Transverse colon (tissue), 4 donors: ENCODE results near the gene WDFY3. TPM values are rescaled to one million over a fixed set of nuclear protein-coding genes. Genes with fewer than 3 reads are reported as not detected.

Experiments
- DNase-seq: peaks from one replicate; pipeline ENCODE4 v3.0.0-alpha.2; 2019
- H3K27ac ChIP-seq, 4 donors: fragments of 200-600 bp; sonication (generic); 2 replicates each; pipeline ENCODE4 v1.5.1; 2016 to 2018; ENCODE audit warnings: inconsistent platforms in 4 of 4
- H3K27me3 ChIP-seq: fragments of 200-600 bp; sonication (generic); 2 replicates; pipeline ENCODE4 v1.5.1; 2017; ENCODE audit warnings: inconsistent platforms
- H3K36me3 ChIP-seq, 4 donors: fragments of 200-600 bp; sonication (generic); 2 replicates each; pipeline ENCODE4 v1.5.1; 2017 to 2019; ENCODE audit warnings: inconsistent platforms in 4 of 4
- H3K4me1 ChIP-seq, 4 donors: fragments of 200-600 bp; sonication (generic); 2 replicates each; pipeline ENCODE4 v1.5.1; 2017 to 2020; ENCODE audit warnings: inconsistent platforms in 4 of 4
- H3K4me3 ChIP-seq, 4 donors: fragments of 200-600 bp; sonication (generic); 1 replicate in 1 of 4; 2 replicates in 3 of 4; pipeline versions ENCODE4 v1.5.1 to v1.6.1; 2017 to 2019; ENCODE audit warnings: inconsistent platforms in 4 of 4
- H3K9me3 ChIP-seq, 2 donors: fragments of 200-600 bp; sonication (generic); 2 replicates each; pipeline ENCODE4 v1.5.1; 2017 to 2019; ENCODE audit warnings: inconsistent platforms in 2 of 2
- CTCF ChIP-seq, 5 experiments: fragments of 200-600 bp in 3 of 5; fragments of 450-650 bp in 2 of 5; sonication (generic) in 3 of 5; IDR thresholded peaks; 1 replicate in 2 of 5; 2 replicates in 3 of 5; pipeline ENCODE4 v1.5.1; 2016 to 2017; ENCODE audit warnings: antibody characterized with exemption in 5 of 5, inconsistent platforms in 3 of 5, mild to moderate bottlenecking in 2 of 5, moderate library complexity in 1 of 5
- EP300 ChIP-seq: sonication (generic); formaldehyde crosslinking; IDR thresholded peaks from one replicate; pipeline ENCODE4 v1.6.1; 2017; ENCODE audit warnings: antibody characterized with exemption, low read depth
- POLR2A ChIP-seq: fragments of 450-650 bp; IDR thresholded peaks from one replicate; pipeline ENCODE4 v1.6.1; 2016; ENCODE audit warnings: antibody characterized with exemption, mild to moderate bottlenecking, moderate library complexity
- POLR2AphosphoS5 ChIP-seq, 3 donors: sonication (generic); formaldehyde crosslinking; IDR thresholded peaks; one replicate each; pipeline ENCODE4 v1.6.1; 2016; ENCODE audit warnings: antibody characterized with exemption in 3 of 3
- whole genome bisulfite sequencing, 2 donors: methylation state at CpG; one replicate each; pipeline ENCODE4 v1.1.5; 2018; ENCODE audit warnings: low coverage in 1 of 2; 5-methylcytosine and 5-hydroxymethylcytosine counted together
- in situ Hi-C, 4 donors: fragments of 200-750 bp; cut with MboI; loops; one replicate each; pipeline versions ENCODE4 v1.15.0 to v1.15.1; 2017; ENCODE audit warnings: low sequenced_read_pairs in 3 of 4, low pct_ligation_motif_present in 1 of 4, low pct_unique_long_range_greater_than_20kb in 1 of 4
- intact Hi-C: fragments of 100-400 bp; cut with DNase I; formaldehyde crosslinking; loops from one replicate; pipeline ENCODE4 v1.15.1; 2023; ENCODE audit warnings: low total_unique reads
- total RNA-seq, 4 donors: library from RNA; depleted of rRNA; stranded (reverse); fragments of >200 nt; gene quantifications; one replicate each; pipeline ENCODE4 v1.1.0, GENCODE V29; 2016

WDFY3 gene
- total RNA-seq, 4 donors from 2014 or later: 58.8 to 449 (median 69.2) TPM

GRCh38 chr4:84727491-84727890 is 239.0 kb downstream of the WDFY3 start:
- no peak overlapping the region for H3K27ac ChIP-seq
- in situ Hi-C loops: no loop called here
- 68 to 80% methylated on average over 1 of the region's 1 CpG for WGBS, 2 donors

GRCh38 chr4:84726356-84726755 is 240.1 kb downstream of the WDFY3 start:
- Histone ChIP-seq H3K9me3 (no peaks in the 10 kb centered on the region), H3K4me3 (no peak overlapping the region), H3K4me1 (no peaks in the 10 kb centered on the region), H3K27me3 (no peaks in the 10 kb centered on the region), H3K36me3 (peaks cover 0 to 17% (median under 1%) of the 10 kb centered on the region in 4 donors), H3K27ac (no peak overlapping the region)
- in situ Hi-C loops (no loop called here), intact Hi-C loops (no loop called here)
- no peak for DNase-seq
- no peak for TF ChIP-seq POLR2AphosphoS5 (IDR thresholded peaks at IDR 0.05)
- no peak for TF ChIP-seq POLR2A
- TF ChIP-seq EP300: no peak
- no peak for TF ChIP-seq CTCF (IDR thresholded peaks at IDR 0.05)
- 80 to 90% methylated on average over 2 of the region's 2 CpGs for WGBS, 2 donors

More at GRCh38 chr4:84727491-84727890, 239.0 kb downstream of the WDFY3 start:
- DNase-seq: no peak
- TF ChIP-seq EP300: no peak
- no peak for TF ChIP-seq POLR2A
- TF ChIP-seq CTCF (IDR thresholded peaks at IDR 0.05): no peak
- TF ChIP-seq POLR2AphosphoS5 (IDR thresholded peaks at IDR 0.05): no peak
- Histone ChIP-seq H3K4me3 (no peak overlapping the region), H3K36me3 (peaks cover 0 to 10% (median 0%) of the 10 kb centered on the region in 4 donors), H3K27me3 (no peaks in the 10 kb centered on the region), H3K4me1 (no peaks in the 10 kb centered on the region), H3K9me3 (no peaks in the 10 kb centered on the region)
- intact Hi-C loops: no loop called here

GRCh38 chr4:84722720-84723119 is 243.8 kb downstream of the WDFY3 start:
- Histone ChIP-seq H3K4me3 (no peak overlapping the region), H3K36me3 (peaks cover 0 to 24% (median 6%) of the 10 kb centered on the region in 4 donors), H3K4me1 (no peaks in the 10 kb centered on the region), H3K9me3 (no peaks in the 10 kb centered on the region), H3K27ac (no peak overlapping the region), H3K27me3 (no peaks in the 10 kb centered on the region)
- intact Hi-C loops (no loop called here), in situ Hi-C loops (no loop called here)
- DNase-seq: no peak
- WGBS, 2 donors: 57 to 92% methylated on average over 1 of the region's 1 CpG
- TF ChIP-seq POLR2A (no peak), POLR2AphosphoS5 (IDR thresholded peaks at IDR 0.05) (no peak), CTCF (IDR thresholded peaks at IDR 0.05) (no peak), EP300 (no peak)

GRCh38 chr4:84719115-84719514 is 247.4 kb downstream of the WDFY3 start:
- intact Hi-C loops: no loop called here

GRCh38 chr4:84718699-84719098 is 247.8 kb downstream of the WDFY3 start:
- Histone ChIP-seq H3K27ac (no peak overlapping the region), H3K27me3 (no peaks in the 10 kb centered on the region), H3K4me3 (no peak overlapping the region), H3K36me3 (peaks cover 0 to 48% (median 17%) of the 10 kb centered on the region in 4 donors), H3K4me1 (no peaks in the 10 kb centered on the region), H3K9me3 (no peaks in the 10 kb centered on the region)
- TF ChIP-seq EP300: no peak
- TF ChIP-seq CTCF (IDR thresholded peaks at IDR 0.05): no peak
- no peak for TF ChIP-seq POLR2A
- TF ChIP-seq POLR2AphosphoS5 (IDR thresholded peaks at IDR 0.05): no peak
- no peak for DNase-seq
- 93% methylated on average over 2 of the region's 2 CpGs; no CpG with 5 or more reads in 1 of the 2 donors for WGBS, 2 donors
- in situ Hi-C loops: no loop called here
- intact Hi-C loops: no loop called here

More at GRCh38 chr4:84719115-84719514, 247.4 kb downstream of the WDFY3 start:
- Histone ChIP-seq H3K4me3 (no peak overlapping the region), H3K4me1 (no peaks in the 10 kb centered on the region), H3K27ac (no peak overlapping the region), H3K36me3 (peaks cover 0 to 44% (median 15%) of the 10 kb centered on the region in 4 donors), H3K27me3 (no peaks in the 10 kb centered on the region), H3K9me3 (no peaks in the 10 kb centered on the region)
- no peak for TF ChIP-seq POLR2AphosphoS5 (IDR thresholded peaks at IDR 0.05)
- DNase-seq: no peak
- in situ Hi-C loops: no loop called here
